Body of pancreas (tissue), 4 donors: Measurements from ENCODE around the gene TCP11. TPM values are rescaled to one million over a fixed set of nuclear protein-coding genes. Genes with fewer than 3 reads are reported as not detected.

Experiments used
- ATAC-seq: fragments of 150-250 bp; one replicate; pipeline ENCODE4 v1.9.1; 2016
- DNase-seq, 4 donors: peaks; one replicate each; pipeline ENCODE4 v3.0.0-alpha.2; 2019
- H3K27ac ChIP-seq, 4 donors: fragments of 200-600 bp; sonication (generic); 1 replicate in 3 of 4; 2 replicates in 1 of 4; pipeline versions ENCODE4 v1.5.1 to v1.6.1; 2016 to 2019; ENCODE audit warnings: mild to moderate bottlenecking in 1 of 4, mixed read lengths in 1 of 4, moderate library complexity in 1 of 4
- H3K27me3 ChIP-seq, 2 donors: fragments of 200-600 bp; sonication (generic); one replicate each; pipeline ENCODE4 v1.6.0; 2016; ENCODE audit warnings: mild to moderate bottlenecking in 1 of 2
- H3K36me3 ChIP-seq, 2 donors: fragments of 200-600 bp; sonication (generic); replicated peaks in 1 of 2; 2 replicates each; pipeline ENCODE4 v1.5.1; 2016; ENCODE audit warnings: low read depth in 2 of 2; ENCODE audit not compliant: insufficient read depth in 1 of 2
- H3K4me1 ChIP-seq: fragments of 200-600 bp; sonication (generic); one replicate; pipeline ENCODE4 v1.6.0; 2016
- H3K4me3 ChIP-seq, 2 donors: fragments of 200-600 bp; sonication (generic); 1 replicate in 1 of 2; 2 replicates in 1 of 2; pipeline ENCODE4 v1.5.1; 2016 to 2019
- H3K9me3 ChIP-seq, 3 donors: fragments of 200-600 bp; sonication (generic); 1 replicate in 2 of 3; 2 replicates in 1 of 3; pipeline ENCODE4 v1.5.1; 2016
- CTCF ChIP-seq, 7 experiments: fragments of 450-650 bp in 4 of 7; fragments of 200-600 bp in 3 of 7; sonication (generic) in 3 of 7; IDR thresholded peaks; one replicate each; pipeline ENCODE4 v1.5.1; 2016 to 2019; ENCODE audit warnings: antibody characterized with exemption in 7 of 7
- POLR2A ChIP-seq, 3 donors: fragments of 450-650 bp; IDR thresholded peaks; one replicate each; pipeline ENCODE4 v1.6.1; 2016; ENCODE audit warnings: antibody characterized with exemption in 3 of 3, mild to moderate bottlenecking in 2 of 3
- WGBS, 2 donors: methylation state at CpG; one replicate each; pipeline ENCODE4 v1.1.5; 2017; 5-methylcytosine and 5-hydroxymethylcytosine counted together
- intact Hi-C: fragments of 100-400 bp; cut with DNase I; formaldehyde crosslinking; loops from one replicate; pipeline ENCODE4 v1.15.1; 2023
- total RNA-seq, 2 donors: library from RNA; depleted of rRNA; stranded (reverse); fragments of >200 nt; gene quantifications; one replicate each; pipeline ENCODE4 v1.1.0, GENCODE V29; 2016

The TCP11 gene
- total RNA-seq, 2 donors from 2014 or later, result not detected

- Histone ChIP-seq H3K4me1 (peaks cover 6% of the 10 kb centered on the region), H3K4me3 (no peak overlapping the region), H3K36me3 (no peaks in the 10 kb centered on the region), H3K27ac (no peak overlapping the region), H3K9me3 (no peaks in the 10 kb centered on the region), H3K27me3 (no peaks in the 10 kb centered on the region)
- DNase-seq (no peak), ATAC-seq (no peak)
- 52 to 62% methylated on average over 5 of the region's 5 CpGs for WGBS, 2 donors
- TF ChIP-seq POLR2A (IDR thresholded peaks at IDR 0.05) (no peak), CTCF (IDR thresholded peaks at IDR 0.05) (no peak)
- intact Hi-C loops, result no loop called here
Observed at GRCh38 chr6:35181308-35181932, 40.3 kb upstream of the TCP11 start.

- Histone ChIP-seq H3K27ac (no peak overlapping the region), H3K4me3 (no peak overlapping the region), H3K27me3 (no peaks in the 10 kb centered on the region), H3K9me3 (no peaks in the 10 kb centered on the region), H3K36me3 (no peaks in the 10 kb centered on the region), H3K4me1 (peaks cover 2% of the 10 kb centered on the region)
- intact Hi-C loops, result no loop called here
- no peak for ATAC-seq
- no peak for DNase-seq
- WGBS, 2 donors, result 57 to 60% methylated on average over 2 of the region's 2 CpGs
- TF ChIP-seq CTCF (IDR thresholded peaks at IDR 0.05) (no peak), POLR2A (IDR thresholded peaks at IDR 0.05) (no peak)
Observed at GRCh38 chr6:35179901-35180535, 38.9 kb upstream of the TCP11 start.

GRCh38 chr6:35178932-35179832 lies 38.0 kb upstream of the TCP11 start:
- no peak for ATAC-seq
- WGBS, 2 donors, result 81 to 83% methylated on average over 3 to 5 of the region's 5 CpGs
- Histone ChIP-seq H3K36me3 (no peaks in the 10 kb centered on the region), H3K9me3 (no peaks in the 10 kb centered on the region), H3K4me3 (no peak overlapping the region), H3K4me1 (no peaks in the 10 kb centered on the region), H3K27ac (no peak overlapping the region), H3K27me3 (no peaks in the 10 kb centered on the region)
- no peak for DNase-seq
- intact Hi-C loops, result no loop called here
- TF ChIP-seq CTCF (IDR thresholded peaks at IDR 0.05) (no peak), POLR2A (IDR thresholded peaks at IDR 0.05) (no peak)

GRCh38 chr6:35178012-35178411 lies 36.9 kb upstream of the TCP11 start:
- no peak overlapping the region for H3K4me3 ChIP-seq
- intact Hi-C loops, result no loop called here
- no peak for DNase-seq
- no peak for ATAC-seq
- 71 to 85% methylated on average over 1 to 2 of the region's 2 CpGs for WGBS, 2 donors
- no peaks in the 10 kb centered on the region for H3K9me3 ChIP-seq
- H3K27me3 ChIP-seq, result no peaks in the 10 kb centered on the region
- H3K4me1 ChIP-seq, result no peaks in the 10 kb centered on the region
- no peak overlapping the region for H3K27ac ChIP-seq
- no peak for TF ChIP-seq POLR2A (IDR thresholded peaks at IDR 0.05)
- no peak for TF ChIP-seq CTCF (IDR thresholded peaks at IDR 0.05)
- H3K36me3 ChIP-seq, result no peaks in the 10 kb centered on the region
